Brain microvascular endothelial cell (primary cell): Measurements from ENCODE around the gene STPG2.

Experiments used
- DNase-seq: peaks from one replicate; pipeline ENCODE4 v3.0.0-alpha.2; 2020
- H3K27ac ChIP-seq: fragments of 250-450 bp; sonication (Bioruptor Pico); 2 replicates; pipeline ENCODE4 v1.5.1; 2020; ENCODE audit warnings: mild to moderate bottlenecking, moderate library complexity
- H3K27me3 ChIP-seq: fragments of 250-450 bp; sonication (Bioruptor Pico); replicated peaks from 2 replicates; pipeline ENCODE4 v1.5.1; 2020; ENCODE audit warnings: mild to moderate bottlenecking
- H3K36me3 ChIP-seq: fragments of 250-450 bp; sonication (Bioruptor Pico); replicated peaks from 2 replicates; pipeline ENCODE4 v1.5.1; 2020; ENCODE audit warnings: mild to moderate bottlenecking
- H3K4me3 ChIP-seq: 2 replicates; pipeline ENCODE4 v1.5.1; 2011; ENCODE audit warnings: low read depth, mild to moderate bottlenecking, control low read depth, low read length, moderate library complexity
- in situ Hi-C: cut with HindIII; loops from 2 replicates; pipeline ENCODE4 v1.10.0; 2017; ENCODE audit warnings: low sequenced_read_pairs, low pct_ligation_motif_present
- TF ChIP-seq, protein P1 (sequence below): IDR thresholded peaks from 2 replicates; pipeline ENCODE4 v1.5.1; 2011; ENCODE audit warnings: low read depth, mild to moderate bottlenecking, moderate library complexity, low read length, control low read depth, inconsistent platforms; ENCODE audit errors: missing control alignments

Gene STPG2

DNA sequence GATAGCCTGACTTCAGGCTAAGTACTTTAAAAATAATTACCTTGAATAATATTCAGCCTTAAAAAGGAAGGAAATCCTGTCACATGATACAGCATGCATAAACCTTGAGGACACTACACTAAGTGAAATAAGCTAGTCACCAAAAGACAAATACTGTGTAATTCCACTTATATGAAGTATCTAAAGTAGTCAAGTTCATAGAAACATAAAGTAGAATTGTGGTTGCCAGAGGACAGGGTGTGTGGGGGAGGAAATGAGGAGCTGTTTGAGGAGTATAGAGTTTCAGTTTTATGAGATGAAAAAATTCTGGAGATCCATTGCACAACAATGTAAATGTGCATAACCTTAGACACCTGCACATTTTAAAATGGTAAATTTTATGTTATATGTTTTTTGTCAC lies 5.6 kb upstream of the STPG2 start:
- H3K36me3 ChIP-seq = no peaks in the 10 kb centered on the region
- H3K27ac ChIP-seq = no peak overlapping the region
- DNase-seq = no peak
- no peaks in the 10 kb centered on the region for H3K27me3 ChIP-seq
- H3K4me3 ChIP-seq = no peak overlapping the region
- in situ Hi-C loops = no loop called here
- TF ChIP-seq, protein P1, sequence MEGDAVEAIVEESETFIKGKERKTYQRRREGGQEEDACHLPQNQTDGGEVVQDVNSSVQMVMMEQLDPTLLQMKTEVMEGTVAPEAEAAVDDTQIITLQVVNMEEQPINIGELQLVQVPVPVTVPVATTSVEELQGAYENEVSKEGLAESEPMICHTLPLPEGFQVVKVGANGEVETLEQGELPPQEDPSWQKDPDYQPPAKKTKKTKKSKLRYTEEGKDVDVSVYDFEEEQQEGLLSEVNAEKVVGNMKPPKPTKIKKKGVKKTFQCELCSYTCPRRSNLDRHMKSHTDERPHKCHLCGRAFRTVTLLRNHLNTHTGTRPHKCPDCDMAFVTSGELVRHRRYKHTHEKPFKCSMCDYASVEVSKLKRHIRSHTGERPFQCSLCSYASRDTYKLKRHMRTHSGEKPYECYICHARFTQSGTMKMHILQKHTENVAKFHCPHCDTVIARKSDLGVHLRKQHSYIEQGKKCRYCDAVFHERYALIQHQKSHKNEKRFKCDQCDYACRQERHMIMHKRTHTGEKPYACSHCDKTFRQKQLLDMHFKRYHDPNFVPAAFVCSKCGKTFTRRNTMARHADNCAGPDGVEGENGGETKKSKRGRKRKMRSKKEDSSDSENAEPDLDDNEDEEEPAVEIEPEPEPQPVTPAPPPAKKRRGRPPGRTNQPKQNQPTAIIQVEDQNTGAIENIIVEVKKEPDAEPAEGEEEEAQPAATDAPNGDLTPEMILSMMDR = no peak

DNA sequence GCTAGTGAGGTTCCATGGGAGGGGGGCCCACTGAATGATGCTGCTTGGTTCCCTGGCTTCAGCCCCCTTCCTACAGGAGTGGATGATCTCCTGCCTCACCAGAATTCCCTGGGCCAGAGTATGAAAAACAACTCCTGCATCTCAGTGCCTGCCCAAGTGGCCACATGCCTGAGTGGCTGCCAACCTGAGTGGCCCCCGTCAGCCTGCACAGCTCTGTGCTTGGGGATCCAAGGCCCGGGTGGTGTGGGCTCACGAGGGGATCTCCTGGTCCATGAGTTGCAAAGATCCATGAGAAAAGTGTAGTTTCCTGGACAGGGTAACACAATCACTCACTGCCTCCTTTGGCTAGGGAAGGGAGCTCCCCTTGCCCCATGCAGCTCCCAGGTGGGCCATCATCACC lies 17.1 kb downstream of the STPG2 start:
- in situ Hi-C loops = no loop called here
- TF ChIP-seq, protein P1 = no peak
- Histone ChIP-seq H3K27ac (no peak overlapping the region), H3K36me3 (no peaks in the 10 kb centered on the region), H3K4me3 (no peak overlapping the region), H3K27me3 (no peaks in the 10 kb centered on the region)
- no peak for DNase-seq

DNA sequence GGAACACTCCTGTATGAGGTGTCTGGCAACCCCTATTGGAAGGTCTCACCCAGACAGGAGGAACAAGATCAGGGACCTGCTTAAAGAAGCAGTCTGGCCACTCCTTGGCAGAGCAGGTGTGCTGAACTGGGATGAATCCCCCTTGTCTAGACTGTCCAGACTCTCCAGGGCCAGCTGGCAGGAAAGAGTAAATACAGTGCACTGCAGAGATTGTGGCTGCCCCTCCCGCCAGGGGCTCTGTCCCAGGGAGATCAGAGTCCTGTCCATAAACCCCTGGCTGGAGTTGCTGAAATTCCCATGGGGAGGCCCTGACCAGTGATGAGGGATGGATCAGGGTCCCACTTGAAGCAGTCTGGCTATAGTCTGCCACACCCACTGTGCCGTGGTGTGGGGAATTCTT lies 17.7 kb downstream of the STPG2 start:
- H3K27ac ChIP-seq = no peak overlapping the region
- TF ChIP-seq, protein P1 = no peak
- no peak overlapping the region for H3K4me3 ChIP-seq
- no peaks in the 10 kb centered on the region for H3K36me3 ChIP-seq
- DNase-seq = no peak
- in situ Hi-C loops = no loop called here
- no peaks in the 10 kb centered on the region for H3K27me3 ChIP-seq

DNA sequence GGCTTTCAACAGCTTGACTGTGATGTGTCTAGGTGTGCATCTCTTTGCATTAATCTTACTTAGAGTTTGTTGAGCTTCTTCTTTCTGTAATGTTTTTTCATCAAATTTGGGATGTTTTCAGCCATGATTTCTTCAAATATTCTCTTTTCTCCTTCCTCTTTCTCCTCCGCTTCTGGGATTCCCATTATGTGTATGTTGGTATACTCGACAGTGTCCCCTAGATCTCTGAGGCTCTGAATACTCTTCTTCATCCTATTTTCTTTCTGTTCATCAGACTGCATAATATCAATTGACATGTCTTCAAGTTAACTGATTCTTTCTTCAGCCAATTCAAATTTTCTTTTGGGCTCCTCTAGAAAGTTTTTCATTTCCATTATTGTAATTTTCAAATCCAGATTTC lies 25.9 kb downstream of the STPG2 start:
- DNase-seq = no peak
- H3K27me3 ChIP-seq = no peaks in the 10 kb centered on the region
- in situ Hi-C loops = no loop called here
- H3K36me3 ChIP-seq = no peaks in the 10 kb centered on the region
- H3K27ac ChIP-seq = no peak overlapping the region
- TF ChIP-seq, protein P1 = no peak
- no peak overlapping the region for H3K4me3 ChIP-seq

DNA sequence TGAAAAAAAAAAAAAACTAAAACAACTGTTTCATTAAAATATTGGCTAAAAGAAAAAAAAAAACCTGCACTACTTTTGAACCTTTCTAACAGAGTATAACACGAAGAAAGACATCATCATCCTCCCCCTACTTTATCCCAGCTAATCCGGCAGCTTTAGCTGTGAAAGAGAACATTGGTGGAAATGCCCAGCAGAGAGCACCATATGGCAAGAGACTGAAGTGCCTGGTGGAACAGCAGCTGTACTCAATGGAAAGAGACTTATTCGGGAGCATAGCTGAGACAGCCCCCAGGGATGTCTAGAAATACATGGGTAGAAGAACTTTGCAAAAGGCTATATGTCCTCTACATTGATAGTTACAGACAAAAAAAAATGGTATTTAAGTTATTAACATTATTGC lies 30.3 kb downstream of the STPG2 start:
- TF ChIP-seq, protein P1 = peak; percentile 52
- H3K4me3 ChIP-seq = no peak overlapping the region
- no peak overlapping the region for H3K27ac ChIP-seq
- no peaks in the 10 kb centered on the region for H3K36me3 ChIP-seq
- in situ Hi-C loops = no loop called here
- DNase-seq = peak; percentile 37
- no peaks in the 10 kb centered on the region for H3K27me3 ChIP-seq

DNA sequence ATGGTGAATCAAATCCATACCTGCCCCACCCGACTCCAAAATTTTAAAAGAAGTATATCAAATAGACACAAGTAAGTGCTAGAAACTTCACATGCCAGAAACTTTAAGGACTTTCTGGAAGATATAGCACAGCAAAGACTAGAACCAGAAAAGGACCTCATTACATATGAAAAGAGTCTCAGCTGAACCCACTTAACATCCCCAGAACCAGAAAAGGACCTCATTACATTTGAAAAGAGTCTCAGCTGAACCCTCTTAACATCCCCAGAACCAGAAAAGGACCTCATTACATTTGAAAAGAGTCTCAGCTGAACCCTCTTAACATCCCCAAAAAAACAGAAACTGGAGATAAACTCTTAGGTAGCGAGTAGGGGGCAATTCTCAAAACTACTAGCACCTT lies 32.3 kb downstream of the STPG2 start:
- in situ Hi-C loops = no loop called here
- H3K4me3 ChIP-seq = no peak overlapping the region
- TF ChIP-seq, protein P1 = no peak
- no peaks in the 10 kb centered on the region for H3K27me3 ChIP-seq
- no peaks in the 10 kb centered on the region for H3K36me3 ChIP-seq
- no peak for DNase-seq
- H3K27ac ChIP-seq = no peak overlapping the region
